Ascending aorta (tissue), 2 donors: ENCODE results near the gene AFAP1L2. TPM values are rescaled to one million over a fixed set of nuclear protein-coding genes. Genes with fewer than 3 reads are reported as not detected.

Source experiments
- DNase-seq, 2 donors: peaks; one replicate each; pipeline ENCODE4 v3.0.0-alpha.2; 2019; ENCODE audit warnings: low spot score in 2 of 2
- H3K27ac ChIP-seq, 2 donors: fragments of 200-600 bp; sonication (generic); one replicate each; pipeline ENCODE4 v1.5.1; 2016 to 2017; ENCODE audit warnings: mild to moderate bottlenecking in 1 of 2
- H3K27me3 ChIP-seq: fragments of 200-600 bp; sonication (generic); one replicate; pipeline ENCODE4 v1.5.1; 2017
- H3K36me3 ChIP-seq, 2 donors: fragments of 200-600 bp; sonication (generic); one replicate each; pipeline ENCODE4 v1.5.1; 2016
- H3K4me1 ChIP-seq, 2 donors: fragments of 200-600 bp; sonication (generic); one replicate each; pipeline ENCODE4 v1.5.1; 2016 to 2017; ENCODE audit warnings: mild to moderate bottlenecking in 1 of 2
- H3K4me3 ChIP-seq, 2 donors: fragments of 200-600 bp; sonication (generic); one replicate each; pipeline ENCODE4 v1.5.1; 2016 to 2017; ENCODE audit warnings: mild to moderate bottlenecking in 1 of 2
- H3K9me3 ChIP-seq, 2 donors: fragments of 200-600 bp; sonication (generic); one replicate each; pipeline ENCODE4 v1.5.1; 2016
- CTCF ChIP-seq, 3 experiments: fragments of 200-600 bp in 2 of 3; fragments of 450-650 bp in 1 of 3; sonication (generic) in 2 of 3; IDR thresholded peaks; one replicate each; pipeline ENCODE4 v1.5.1; 2016 to 2019; ENCODE audit warnings: antibody characterized with exemption in 3 of 3, mild to moderate bottlenecking in 1 of 3, moderate library complexity in 1 of 3
- intact Hi-C: fragments of 100-400 bp; cut with DNase I; formaldehyde crosslinking; loops from one replicate; pipeline ENCODE4 v1.15.1; 2023
- total RNA-seq: library from RNA; depleted of rRNA; stranded (reverse); fragments of >200 nt; gene quantifications from one replicate; pipeline ENCODE4 v1.1.0, GENCODE V29; 2016

AFAP1L2 gene
- total RNA-seq, 1 donor from 2014 or later: 30.4 TPM

DNA sequence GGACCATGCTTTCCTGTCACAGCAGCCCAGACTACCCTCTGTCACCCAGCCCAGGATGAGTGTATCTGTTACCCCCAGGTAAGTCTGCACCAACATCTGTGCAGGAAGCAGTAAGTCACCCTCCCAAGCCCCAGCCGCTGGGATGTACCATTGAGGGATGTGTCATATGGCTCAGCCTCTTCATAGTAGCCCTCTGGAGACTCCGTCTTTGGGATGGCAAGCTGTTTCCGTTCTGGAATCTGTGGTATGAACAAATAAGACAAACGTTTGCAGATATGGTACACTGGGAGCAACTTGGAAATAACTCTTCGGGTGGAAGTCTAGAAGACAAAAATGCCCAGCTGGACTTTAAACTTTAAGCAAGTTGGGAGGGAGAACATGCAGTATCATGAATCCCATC, 81.3 kb downstream of the AFAP1L2 start:
- Histone ChIP-seq H3K4me3 (no peak overlapping the region), H3K27me3 (no peaks in the 10 kb centered on the region), H3K36me3 (peaks cover 0 to 6% of the 10 kb centered on the region in 2 donors), H3K9me3 (no peaks in the 10 kb centered on the region), H3K27ac (no peak overlapping the region), H3K4me1 (no peaks in the 10 kb centered on the region)
- no peak for DNase-seq
- no peak for TF ChIP-seq CTCF (IDR thresholded peaks at IDR 0.05)
- intact Hi-C loops: no loop called here

GRCh38 chr10:114322344-114322743, 82.0 kb downstream of the AFAP1L2 start:
- H3K27me3 ChIP-seq: no peaks in the 10 kb centered on the region
- intact Hi-C loops: no loop called here
- H3K27ac ChIP-seq: no peak overlapping the region
- peaks cover 0 to 6% of the 10 kb centered on the region in 2 donors for H3K36me3 ChIP-seq
- H3K4me1 ChIP-seq: no peaks in the 10 kb centered on the region
- DNase-seq: no peak
- no peak for TF ChIP-seq CTCF (IDR thresholded peaks at IDR 0.05)
- H3K9me3 ChIP-seq: no peaks in the 10 kb centered on the region
- H3K4me3 ChIP-seq: no peak overlapping the region

DNA sequence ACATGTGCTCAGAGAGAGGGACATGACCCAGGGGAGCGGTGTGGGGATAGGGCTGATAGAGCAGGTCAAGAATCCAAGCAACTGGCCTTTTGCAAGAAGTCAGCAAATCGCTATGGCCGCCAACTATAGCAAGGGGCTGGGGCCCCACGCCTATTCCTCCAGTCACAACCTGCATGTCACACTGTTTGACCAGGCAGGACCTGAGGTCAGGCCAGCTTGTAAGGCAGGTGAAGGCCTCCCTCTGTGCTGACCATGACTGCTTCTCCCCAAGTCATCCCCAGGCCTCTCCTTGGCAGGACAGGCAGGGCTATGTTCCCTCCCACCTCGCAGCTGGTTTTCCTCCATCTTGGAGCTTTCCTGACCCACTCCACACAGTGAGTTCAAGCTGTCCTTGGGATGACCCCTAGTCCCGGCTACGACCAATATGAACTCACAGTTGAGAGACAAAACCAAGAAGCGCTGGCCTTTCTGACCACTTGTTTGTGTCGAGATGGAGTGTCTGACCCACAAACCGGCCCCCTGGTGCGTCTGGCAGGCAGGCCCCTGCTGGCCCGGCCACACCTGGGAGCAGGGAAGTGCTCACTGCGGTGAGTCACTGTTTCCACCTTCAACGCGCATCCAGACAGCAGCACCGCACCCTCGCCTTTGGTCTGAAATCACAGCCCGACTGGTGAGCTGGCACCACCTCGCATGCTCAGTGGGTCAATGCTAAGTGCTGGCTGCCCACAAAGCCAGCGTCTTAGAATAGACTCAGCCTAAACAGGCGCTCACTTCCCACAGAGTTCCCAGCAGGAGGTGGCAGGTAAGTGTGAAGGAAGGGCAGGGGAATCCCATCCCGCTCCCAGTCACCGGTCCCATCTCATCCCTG, 83.8 kb downstream of the AFAP1L2 start:
- DNase-seq: no peak

DNA sequence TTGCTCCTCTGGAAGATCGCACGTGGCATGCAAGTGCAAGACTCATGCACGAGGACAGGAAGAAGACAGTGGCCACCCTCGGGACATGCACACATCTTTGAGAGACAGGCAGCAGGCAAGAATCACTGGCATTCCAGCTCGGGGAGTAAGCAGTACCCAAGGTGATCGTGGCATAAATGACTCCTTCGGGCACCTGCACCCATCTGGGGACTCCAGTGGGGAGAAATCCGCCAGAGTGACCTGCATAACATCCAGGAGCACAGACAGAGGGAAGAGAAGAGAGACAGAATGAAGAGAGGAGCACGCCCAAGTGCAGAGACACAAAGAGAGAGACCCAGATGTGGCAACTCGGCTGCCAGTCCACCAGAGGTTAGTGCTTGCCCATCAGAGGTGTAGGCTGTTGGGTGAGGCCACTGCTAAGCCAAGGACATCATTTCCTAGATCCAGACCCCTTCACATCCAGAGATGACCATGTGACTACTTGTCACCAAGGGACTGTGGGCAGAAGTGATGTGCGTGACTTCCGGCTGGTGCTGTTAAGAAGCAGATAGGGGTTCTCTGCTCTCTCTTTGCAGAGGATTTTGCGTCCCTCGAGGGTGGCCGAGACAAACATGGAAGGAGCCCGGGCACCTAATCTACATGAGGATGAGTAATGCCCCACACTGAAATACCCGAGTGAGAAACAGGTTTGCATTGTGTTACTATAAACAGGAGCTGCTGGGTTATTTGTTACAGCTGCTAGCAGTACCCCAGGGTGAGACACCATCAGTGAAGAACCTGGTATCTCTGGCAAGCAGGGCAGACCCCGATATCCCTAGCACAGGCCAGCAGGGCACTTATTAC, 84.7 kb downstream of the AFAP1L2 start:
- Histone ChIP-seq H3K9me3 (no peaks in the 10 kb centered on the region), H3K27me3 (no peaks in the 10 kb centered on the region), H3K27ac (no peak overlapping the region), H3K4me3 (no peak overlapping the region), H3K4me1 (no peaks in the 10 kb centered on the region), H3K36me3 (peaks cover 0 to 6% of the 10 kb centered on the region in 2 donors)
- TF ChIP-seq CTCF (IDR thresholded peaks at IDR 0.05): no peak
- intact Hi-C loops: no loop called here
- DNase-seq: no peak

More for the DNA sequence above, 83.8 kb downstream of the AFAP1L2 start:
- H3K4me1 ChIP-seq: no peaks in the 10 kb centered on the region
- H3K27ac ChIP-seq: no peak overlapping the region
- H3K27me3 ChIP-seq: no peaks in the 10 kb centered on the region
- H3K9me3 ChIP-seq: no peaks in the 10 kb centered on the region
- peaks cover 0 to 6% of the 10 kb centered on the region in 2 donors for H3K36me3 ChIP-seq
- H3K4me3 ChIP-seq: no peak overlapping the region
- intact Hi-C loops: no loop called here
- no peak for TF ChIP-seq CTCF (IDR thresholded peaks at IDR 0.05)

DNA sequence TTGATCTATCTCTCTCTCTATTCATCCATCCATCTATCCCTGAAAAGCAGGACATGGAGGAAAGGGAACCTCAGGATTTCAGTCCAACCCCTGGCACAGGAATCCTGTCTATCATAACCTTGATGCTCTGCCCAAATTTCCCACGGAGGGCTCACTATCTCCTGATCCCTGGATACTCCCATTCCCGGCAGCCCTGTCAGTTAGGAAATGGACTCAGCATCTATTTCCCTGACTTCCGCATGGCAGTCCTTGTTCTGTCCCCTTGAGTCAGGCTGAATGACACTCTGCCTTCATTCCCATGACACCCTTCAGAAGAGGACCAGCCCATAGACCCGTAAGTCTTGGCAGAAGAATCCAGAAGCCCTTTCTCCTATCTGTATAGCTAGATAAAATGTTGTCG, 87.6 kb downstream of the AFAP1L2 start:
- Histone ChIP-seq H3K36me3 (peaks cover 0 to 18% of the 10 kb centered on the region in 2 donors), H3K27ac (no peak overlapping the region), H3K4me1 (no peaks in the 10 kb centered on the region), H3K4me3 (no peak overlapping the region), H3K27me3 (no peaks in the 10 kb centered on the region), H3K9me3 (no peaks in the 10 kb centered on the region)
- no peak for DNase-seq
- no peak for TF ChIP-seq CTCF (IDR thresholded peaks at IDR 0.05)
- intact Hi-C loops: no loop called here
